Astrocyte of the cerebellum (primary cell): ENCODE measurements around the gene OR1L4.

ENCODE experiments used
- DNase-seq: peaks from one replicate; pipeline ENCODE4 v3.0.0-alpha.2; 2011; ENCODE audit warnings: low read depth
- H3K4me3 ChIP-seq: 2 replicates; pipeline ENCODE4 v1.5.1; 2011; ENCODE audit warnings: mild to moderate bottlenecking, low read depth, low read length, moderate library complexity
- in situ Hi-C: cut with HindIII; loops from 2 replicates; pipeline ENCODE4 v1.10.0; 2017; ENCODE audit warnings: low sequenced_read_pairs
- TF ChIP-seq, protein P1 (sequence below): IDR thresholded peaks from 2 replicates; pipeline ENCODE4 v1.5.1; 2012; ENCODE audit warnings: low read length, low read depth, moderate library complexity, mild to moderate bottlenecking; ENCODE audit errors: missing control alignments

OR1L4 gene

DNA sequence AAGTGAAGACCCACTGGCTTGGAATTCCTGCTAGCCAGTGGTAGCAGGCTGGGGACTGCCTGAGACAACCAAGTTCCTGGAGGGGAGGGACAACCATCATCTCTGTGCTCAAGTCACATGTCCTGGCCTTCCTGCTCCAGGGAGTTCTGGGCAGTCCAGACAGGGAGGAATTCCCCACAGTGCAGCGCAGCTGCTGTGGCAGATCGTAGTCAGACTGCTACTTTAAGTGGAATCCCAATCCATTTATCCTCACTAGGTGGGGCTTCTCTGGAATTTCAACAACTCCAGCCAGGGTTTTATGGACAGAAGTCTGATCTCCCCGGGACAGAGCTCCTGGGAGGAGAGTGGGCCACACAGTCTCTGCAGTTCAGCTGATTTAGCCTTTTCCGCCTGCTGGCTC is 44.0 kb downstream of the OR1L4 start:
- TF ChIP-seq, protein P1, sequence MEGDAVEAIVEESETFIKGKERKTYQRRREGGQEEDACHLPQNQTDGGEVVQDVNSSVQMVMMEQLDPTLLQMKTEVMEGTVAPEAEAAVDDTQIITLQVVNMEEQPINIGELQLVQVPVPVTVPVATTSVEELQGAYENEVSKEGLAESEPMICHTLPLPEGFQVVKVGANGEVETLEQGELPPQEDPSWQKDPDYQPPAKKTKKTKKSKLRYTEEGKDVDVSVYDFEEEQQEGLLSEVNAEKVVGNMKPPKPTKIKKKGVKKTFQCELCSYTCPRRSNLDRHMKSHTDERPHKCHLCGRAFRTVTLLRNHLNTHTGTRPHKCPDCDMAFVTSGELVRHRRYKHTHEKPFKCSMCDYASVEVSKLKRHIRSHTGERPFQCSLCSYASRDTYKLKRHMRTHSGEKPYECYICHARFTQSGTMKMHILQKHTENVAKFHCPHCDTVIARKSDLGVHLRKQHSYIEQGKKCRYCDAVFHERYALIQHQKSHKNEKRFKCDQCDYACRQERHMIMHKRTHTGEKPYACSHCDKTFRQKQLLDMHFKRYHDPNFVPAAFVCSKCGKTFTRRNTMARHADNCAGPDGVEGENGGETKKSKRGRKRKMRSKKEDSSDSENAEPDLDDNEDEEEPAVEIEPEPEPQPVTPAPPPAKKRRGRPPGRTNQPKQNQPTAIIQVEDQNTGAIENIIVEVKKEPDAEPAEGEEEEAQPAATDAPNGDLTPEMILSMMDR, result no peak
- no peak for DNase-seq
- H3K4me3 ChIP-seq, result no peak overlapping the region
- in situ Hi-C loops, result loop anchor here (25.0 kb wide), 1 partner anchor 281 kb away; the partner anchor contains the start of gene OR1J1
